ENCODE measurements around the gene BAIAP2L1. TPM values are rescaled to one million over a fixed set of nuclear protein-coding genes. Genes with fewer than 3 reads are reported as not detected.

BAIAP2L1 gene
- total and polyA plus RNA-seq, 2 donors (not counting 3 experiments of a cell fraction or from before 2014, with no cell fraction given) = 0.32 to 1.1 TPM

GRCh38 chr7:98303176-98303865 lies 97.6 kb downstream of the BAIAP2L1 start:
- H3K79me2 ChIP-seq (ENCODE audit: control insufficient read depth, insufficient read depth, low read length) = no peaks in the 10 kb centered on the region
- no peak overlapping the region for H3K9ac ChIP-seq (replicated peaks; ENCODE audit: extremely low read depth, insufficient read depth, low read length)
- ChIA-PET CTCF (no interaction called here), POLR2A (no interaction called here)
- no peak overlapping the region for H3K4me2 ChIP-seq (ENCODE audit: insufficient read depth, low read length)
- H2AFZ ChIP-seq (ENCODE audit: low read depth, low read length) = no peak overlapping the region
- H4K20me1 ChIP-seq (replicated peaks; ENCODE audit: control insufficient read depth, extremely low read depth, insufficient read depth, low read length) = no peaks in the 10 kb centered on the region
- BruUV-seq (replicated peaks) = no TSS peak
- DNase-seq (ENCODE audit: low read depth, low spot score) (no peak), FAIRE-seq (no peak)
- H3K27ac ChIP-seq (ENCODE audit: insufficient read depth, low read depth, low read length) = no peak overlapping the region
- H3K4me3 ChIP-seq (replicated peaks in 1 of 3; ENCODE audit: insufficient read depth in 1 of 3, low read depth in 1 of 3, low read length in 3 of 3) = no peak overlapping the region
- H3K27me3 ChIP-seq (ENCODE audit: control insufficient read depth in 2 of 2, insufficient read depth in 2 of 2, low read length in 2 of 2) = no peaks in the 10 kb centered on the region
- H3K4me1 ChIP-seq (ENCODE audit: control insufficient read depth, extremely low read depth, insufficient read depth, low read length) = no peaks in the 10 kb centered on the region
- intact Hi-C loops (cut with micrococcal nuclease) = no loop called here
- TF ChIP-seq JUN (IDR thresholded peaks at IDR 0.05; ENCODE audit: borderline replicate concordance, insufficient read depth, insufficient read length, low read depth) = no peak
- no peak for TF ChIP-seq EZH2 (IDR thresholded peaks at IDR 0.05; ENCODE audit: borderline replicate concordance, low read depth, low read length, severe bottlenecking)
- TF ChIP-seq FOS (IDR thresholded peaks at IDR 0.05; ENCODE audit: borderline replicate concordance, insufficient read depth, low read length) = no peak
- TF ChIP-seq POLR2AphosphoS5 (IDR thresholded peaks at IDR 0.05; ENCODE audit: insufficient read depth, low read depth, low read length) = no peak
- no peaks in the 10 kb centered on the region for H3K36me3 ChIP-seq (ENCODE audit: control insufficient read depth in 2 of 2, extremely low read depth in 1 of 2, insufficient read depth in 2 of 2, low read length in 2 of 2)
- H3K9me3 ChIP-seq (replicated peaks; ENCODE audit: control insufficient read depth, insufficient read depth, low read length) = no peaks in the 10 kb centered on the region
- dilution Hi-C loops (cut with MboI; ENCODE audit: extremely low pct_ligation_motif_present, low sequenced_read_pairs) = no loop called here
- no peaks in the 10 kb centered on the region for H3K9me1 ChIP-seq (replicated peaks; ENCODE audit: control insufficient read depth, extremely low read depth, insufficient read depth, low read length)

- Histone ChIP-seq H3K9ac (replicated peaks; ENCODE audit: extremely low read depth, insufficient read depth, low read length) (no peak overlapping the region), H3K79me2 (ENCODE audit: control insufficient read depth, insufficient read depth, low read length) (no peaks in the 10 kb centered on the region), H3K4me3 (replicated peaks in 1 of 3; ENCODE audit: insufficient read depth in 1 of 3, low read depth in 1 of 3, low read length in 3 of 3) (no peak overlapping the region), H3K4me1 (ENCODE audit: control insufficient read depth, extremely low read depth, insufficient read depth, low read length) (no peaks in the 10 kb centered on the region), H4K20me1 (replicated peaks; ENCODE audit: control insufficient read depth, extremely low read depth, insufficient read depth, low read length) (no peaks in the 10 kb centered on the region), H3K9me1 (replicated peaks; ENCODE audit: control insufficient read depth, extremely low read depth, insufficient read depth, low read length) (no peaks in the 10 kb centered on the region), H3K9me3 (replicated peaks; ENCODE audit: control insufficient read depth, insufficient read depth, low read length) (no peaks in the 10 kb centered on the region), H3K27me3 (ENCODE audit: control insufficient read depth in 2 of 2, insufficient read depth in 2 of 2, low read length in 2 of 2) (no peaks in the 10 kb centered on the region), H2AFZ (ENCODE audit: low read depth, low read length) (no peak overlapping the region), H3K4me2 (ENCODE audit: insufficient read depth, low read length) (no peak overlapping the region), H3K36me3 (ENCODE audit: control insufficient read depth in 2 of 2, extremely low read depth in 1 of 2, insufficient read depth in 2 of 2, low read length in 2 of 2) (no peaks in the 10 kb centered on the region), H3K27ac (ENCODE audit: insufficient read depth, low read depth, low read length) (no peak overlapping the region)
- dilution Hi-C loops (cut with MboI; ENCODE audit: extremely low pct_ligation_motif_present, low sequenced_read_pairs) (no loop called here), intact Hi-C loops (cut with micrococcal nuclease) (no loop called here)
- ChIA-PET POLR2A (no interaction called here), CTCF (interaction anchor here (0.6 to 1.5 kb wide), 2 partner anchors 15 to 444 kb away, joined by 3 to 4 read pairs; no protein-coding TSS in a partner anchor)
- no peak for DNase-seq (ENCODE audit: low read depth, low spot score)
- no peak for FAIRE-seq
- BruUV-seq (replicated peaks) = no TSS peak
- TF ChIP-seq CTCF (IDR thresholded peaks at IDR 0.05; ENCODE audit: extremely low read depth in 1 of 2, insufficient read depth in 1 of 2, low read depth in 1 of 2, low read length in 2 of 2) (no peak), EZH2 (IDR thresholded peaks at IDR 0.05; ENCODE audit: borderline replicate concordance, low read depth, low read length, severe bottlenecking) (no peak), POLR2A (IDR thresholded peaks at IDR 0.05; ENCODE audit: low read depth, low read length) (no peak), GATA2 (IDR thresholded peaks at IDR 0.05; ENCODE audit: insufficient read depth, insufficient read length, low read depth, low read length) (no peak), MAX (IDR thresholded peaks at IDR 0.05; ENCODE audit: insufficient read depth, insufficient read length) (no peak), POLR2AphosphoS5 (IDR thresholded peaks at IDR 0.05; ENCODE audit: insufficient read depth, low read depth, low read length) (no peak), MYC (IDR thresholded peaks at IDR 0.05; ENCODE audit: low read depth, low read length) (no peak), JUN (IDR thresholded peaks at IDR 0.05; ENCODE audit: borderline replicate concordance, insufficient read depth, insufficient read length, low read depth) (no peak), FOS (IDR thresholded peaks at IDR 0.05; ENCODE audit: borderline replicate concordance, insufficient read depth, low read length) (no peak)
Measured at GRCh38 chr7:98301693-98302470, 99.0 kb downstream of the BAIAP2L1 start.

All from endothelial cell of umbilical vein (primary cell).